Stimulated activated effector memory CD8-positive, alpha-beta T cell treated with anti-CD3 and anti-CD28 coated beads, Interleukin-12 subunit alpha, Interleukin-12 subunit beta, amount 100 ng/mL, for 72 hours (primary cell): ENCODE data around the gene OBP2A.

ENCODE experiments used
- ATAC-seq: fragments of 150-1000 bp; cut with Tn5 transposase; 2 replicates; pipeline ENCODE4 v1.10.0; 2021
- DNase-seq, 2 donors: peaks; one replicate each; pipeline ENCODE4 v3.0.0; 2021 to 2022; ENCODE audit warnings: low spot score in 2 of 2
- H3K27ac Mint-ChIP-seq: one replicate; pipeline ENCODE4 v1.8.0; 2022; ENCODE audit warnings: mild to moderate bottlenecking, mixed read lengths
- H3K36me3 Mint-ChIP-seq: one replicate; pipeline ENCODE4 v1.8.0; 2022; ENCODE audit warnings: mild to moderate bottlenecking, mixed read lengths
- H3K4me1 Mint-ChIP-seq: one replicate; pipeline ENCODE4 v1.8.0; 2022; ENCODE audit warnings: mixed read lengths
- H3K4me3 Mint-ChIP-seq: one replicate; pipeline ENCODE4 v1.8.0; 2022; ENCODE audit warnings: mild to moderate bottlenecking, mixed read lengths
- H3K9me3 Mint-ChIP-seq: one replicate; pipeline ENCODE4 v1.8.0; 2022; ENCODE audit warnings: mixed read lengths

The OBP2A gene

GRCh38 chr9:135552021-135552697, 6.2 kb downstream of the OBP2A start:
- ATAC-seq, result no peak
- H3K9me3 Mint-ChIP-seq, result no peaks in the 10 kb centered on the region

GRCh38 chr9:135552698-135553171, 6.8 kb downstream of the OBP2A start:
- ATAC-seq (no peak), DNase-seq (no peak)
- no peaks in the 10 kb centered on the region for H3K36me3 Mint-ChIP-seq
- H3K27ac Mint-ChIP-seq, result no peak overlapping the region
- H3K4me1 Mint-ChIP-seq, result no peaks in the 10 kb centered on the region
- H3K4me3 Mint-ChIP-seq, result no peak overlapping the region
- no peaks in the 10 kb centered on the region for H3K9me3 Mint-ChIP-seq

More at GRCh38 chr9:135552021-135552697, 6.2 kb downstream of the OBP2A start:
- H3K4me3 Mint-ChIP-seq, result no peak overlapping the region
- no peak for DNase-seq
- no peak overlapping the region for H3K27ac Mint-ChIP-seq
- no peaks in the 10 kb centered on the region for H3K36me3 Mint-ChIP-seq
- no peaks in the 10 kb centered on the region for H3K4me1 Mint-ChIP-seq

GRCh38 chr9:135554718-135555117, 8.8 kb downstream of the OBP2A start:
- ATAC-seq (no peak), DNase-seq (no peak)
- Mint-ChIP-seq H3K4me1 (no peaks in the 10 kb centered on the region), H3K36me3 (no peaks in the 10 kb centered on the region), H3K27ac (no peak overlapping the region), H3K4me3 (no peak overlapping the region), H3K9me3 (no peaks in the 10 kb centered on the region)

- H3K27ac Mint-ChIP-seq, result no peak overlapping the region
- DNase-seq (no peak), ATAC-seq (peak; percentile 50)
- H3K4me1 Mint-ChIP-seq, result no peaks in the 10 kb centered on the region
- H3K4me3 Mint-ChIP-seq, result no peak overlapping the region
- no peaks in the 10 kb centered on the region for H3K36me3 Mint-ChIP-seq
- H3K9me3 Mint-ChIP-seq, result no peaks in the 10 kb centered on the region
Observed at GRCh38 chr9:135555203-135555602, 9.3 kb downstream of the OBP2A start.

GRCh38 chr9:135555910-135556309, 10.0 kb downstream of the OBP2A start:
- H3K9me3 Mint-ChIP-seq, result no peaks in the 10 kb centered on the region
- DNase-seq, result no peak
- no peaks in the 10 kb centered on the region for H3K4me1 Mint-ChIP-seq
- no peak overlapping the region for H3K4me3 Mint-ChIP-seq
- no peak overlapping the region for H3K27ac Mint-ChIP-seq
- H3K36me3 Mint-ChIP-seq, result no peaks in the 10 kb centered on the region
- no peak for ATAC-seq

GRCh38 chr9:135559606-135560005, 13.7 kb downstream of the OBP2A start:
- Mint-ChIP-seq H3K36me3 (no peaks in the 10 kb centered on the region), H3K27ac (no peak overlapping the region), H3K4me1 (no peaks in the 10 kb centered on the region), H3K4me3 (no peak overlapping the region), H3K9me3 (no peaks in the 10 kb centered on the region)
- DNase-seq (no peak), ATAC-seq (no peak)

GRCh38 chr9:135561391-135562234, 15.7 kb downstream of the OBP2A start, which contains the start of gene PAEP:
Gene PAEP, plus strand, starts transcription at chr9:135561756.
- Mint-ChIP-seq H3K4me1 (no peaks in the 10 kb centered on the region), H3K4me3 (no peak within 1 kb of the TSS), H3K9me3 (no peaks in the 10 kb centered on the region), H3K36me3 (no peaks in the 10 kb centered on the region), H3K27ac (no peak within 1 kb of the TSS)
- no peak for DNase-seq
- no peak for ATAC-seq

- no peaks in the 10 kb centered on the region for H3K9me3 Mint-ChIP-seq
- no peak overlapping the region for H3K27ac Mint-ChIP-seq
- H3K4me1 Mint-ChIP-seq, result no peaks in the 10 kb centered on the region
- ATAC-seq (no peak), DNase-seq (no peak)
- no peak overlapping the region for H3K4me3 Mint-ChIP-seq
- no peaks in the 10 kb centered on the region for H3K36me3 Mint-ChIP-seq
Observed at GRCh38 chr9:135562235-135562745, 16.4 kb downstream of the OBP2A start.

GRCh38 chr9:135563039-135563476, 17.1 kb downstream of the OBP2A start:
- Mint-ChIP-seq H3K27ac (no peak overlapping the region), H3K4me3 (no peak overlapping the region), H3K9me3 (no peaks in the 10 kb centered on the region), H3K36me3 (no peaks in the 10 kb centered on the region), H3K4me1 (no peaks in the 10 kb centered on the region)
- no peak for ATAC-seq
- no peak for DNase-seq

- DNase-seq (no peak), ATAC-seq (no peak)
- no peaks in the 10 kb centered on the region for H3K4me1 Mint-ChIP-seq
- H3K4me3 Mint-ChIP-seq, result no peak overlapping the region
- no peaks in the 10 kb centered on the region for H3K9me3 Mint-ChIP-seq
- H3K36me3 Mint-ChIP-seq, result no peaks in the 10 kb centered on the region
- no peak overlapping the region for H3K27ac Mint-ChIP-seq
Observed at GRCh38 chr9:135563858-135564257, 17.9 kb downstream of the OBP2A start.

- peaks cover 5% of the 10 kb centered on the region for H3K9me3 Mint-ChIP-seq
- ATAC-seq, result peak; percentile 16
Observed at GRCh38 chr9:135565141-135565628, 19.3 kb downstream of the OBP2A start.

GRCh38 chr9:135565636-135566035, 19.7 kb downstream of the OBP2A start:
- H3K9me3 Mint-ChIP-seq, result peaks cover 5% of the 10 kb centered on the region
- no peak overlapping the region for H3K27ac Mint-ChIP-seq
- no peak for DNase-seq
- no peaks in the 10 kb centered on the region for H3K36me3 Mint-ChIP-seq
- H3K4me1 Mint-ChIP-seq, result no peaks in the 10 kb centered on the region
- peak; percentile 8 for ATAC-seq
- no peak overlapping the region for H3K4me3 Mint-ChIP-seq

More at GRCh38 chr9:135565141-135565628, 19.3 kb downstream of the OBP2A start:
- Mint-ChIP-seq H3K27ac (no peak overlapping the region), H3K36me3 (no peaks in the 10 kb centered on the region), H3K4me1 (no peaks in the 10 kb centered on the region), H3K4me3 (no peak overlapping the region)
- DNase-seq, result no peak

GRCh38 chr9:135566552-135566951, 20.6 kb downstream of the OBP2A start:
- ATAC-seq (no peak), DNase-seq (no peak)
- no peak overlapping the region for H3K27ac Mint-ChIP-seq
- no peaks in the 10 kb centered on the region for H3K36me3 Mint-ChIP-seq
- no peak overlapping the region for H3K4me3 Mint-ChIP-seq
- H3K9me3 Mint-ChIP-seq, result peaks cover 5% of the 10 kb centered on the region
- no peaks in the 10 kb centered on the region for H3K4me1 Mint-ChIP-seq

- ATAC-seq (no peak), DNase-seq (no peak)
- Mint-ChIP-seq H3K4me3 (no peak overlapping the region), H3K27ac (no peak overlapping the region), H3K36me3 (no peaks in the 10 kb centered on the region), H3K4me1 (no peaks in the 10 kb centered on the region), H3K9me3 (peaks cover 5% of the 10 kb centered on the region)
Observed at GRCh38 chr9:135567311-135567710, 21.4 kb downstream of the OBP2A start.

- Mint-ChIP-seq H3K36me3 (no peaks in the 10 kb centered on the region), H3K4me3 (no peak overlapping the region), H3K27ac (no peak overlapping the region), H3K9me3 (peaks cover 5% of the 10 kb centered on the region), H3K4me1 (no peaks in the 10 kb centered on the region)
- no peak for DNase-seq
- ATAC-seq, result no peak
Observed at GRCh38 chr9:135568026-135568425, 22.1 kb downstream of the OBP2A start.
